GM12892 (cell line): ENCODE measurements around the gene ZNF319.

ENCODE experiments used
- POLR2A ChIP-seq: IDR thresholded peaks from 2 replicates; pipeline ENCODE4 v1.6.1; 2011; ENCODE audit warnings: low read depth, low read length, control low read depth
- POLR2AphosphoS5 ChIP-seq: IDR thresholded peaks from 2 replicates; pipeline ENCODE4 v1.6.1; 2011; ENCODE audit warnings: low read depth, low read length, control low read depth
- TAF1 ChIP-seq: IDR thresholded peaks from 2 replicates; pipeline ENCODE4 v1.6.1; 2011; ENCODE audit warnings: low read depth, mild to moderate bottlenecking, control low read depth, low read length, borderline replicate concordance

DNA sequence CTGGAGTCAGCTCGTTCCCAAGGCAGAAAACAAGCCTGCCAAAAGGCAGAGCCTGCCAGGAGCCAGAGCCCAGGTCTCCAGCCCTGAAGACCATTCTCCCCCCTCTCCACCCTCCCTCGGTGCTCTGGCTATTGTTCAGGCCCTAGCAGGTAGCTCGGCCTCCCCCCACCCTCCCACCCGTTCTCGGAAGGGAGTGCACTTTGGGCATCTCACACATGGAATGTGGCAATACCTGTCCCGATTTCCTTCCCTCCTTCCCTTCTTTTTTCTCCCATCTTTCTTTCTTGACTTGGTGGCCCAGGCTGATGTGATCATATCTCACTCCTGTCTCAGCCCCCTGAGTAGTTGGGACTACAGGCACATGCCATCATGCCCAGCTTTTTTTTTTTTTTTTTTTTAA, 41.9 kb downstream of the ZNF319 start:
- no peak for TF ChIP-seq POLR2A
- TF ChIP-seq POLR2AphosphoS5: no peak
- no peak for TF ChIP-seq TAF1
